ENCODE data around the gene GRM7.

Gene GRM7

DNA sequence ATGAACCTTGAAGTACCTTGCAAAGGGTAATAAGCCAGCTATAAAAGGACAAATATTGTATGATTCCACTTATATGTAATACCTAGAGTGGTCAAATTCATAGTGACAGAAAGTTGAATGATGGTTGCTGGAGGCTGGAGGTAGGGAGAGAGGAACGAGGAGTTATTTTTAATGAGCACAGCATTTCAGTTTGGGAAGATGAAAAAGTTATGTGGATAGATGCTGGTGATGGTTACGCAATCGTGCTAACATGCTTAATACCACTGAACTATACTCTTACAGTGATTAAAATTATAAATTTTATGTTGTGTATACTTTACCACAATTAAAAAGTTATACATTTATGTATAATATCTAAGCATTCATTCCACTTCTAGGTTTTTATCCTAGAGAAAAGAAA, 168.6 kb downstream of the GRM7 start:
- no peak for DNase-seq (ENCODE audit: low spot score)
- in situ Hi-C loops (cut with MboI; ENCODE audit: low pct_unique_long_range_greater_than_20kb, low sequenced_read_pairs, unreplicated experiment) = no loop called here

DNA sequence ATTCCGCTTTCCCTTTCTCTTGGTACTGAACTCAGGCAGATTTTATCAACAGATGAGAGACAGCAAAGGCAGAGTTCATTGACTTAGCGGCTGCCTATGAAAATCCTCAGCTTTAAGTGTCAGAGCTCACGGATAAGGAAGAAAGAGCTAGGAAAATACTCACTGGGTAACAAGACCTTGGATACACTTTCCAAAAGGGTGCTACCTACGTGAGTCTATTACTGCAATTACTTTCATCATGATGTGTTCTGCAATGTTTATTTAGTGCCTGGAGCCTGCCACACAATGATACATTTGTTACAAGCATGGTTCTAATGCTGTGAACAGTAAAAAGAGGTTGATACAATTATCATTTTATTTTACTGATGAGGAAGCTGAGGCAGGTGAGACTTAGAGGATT, 177.5 kb downstream of the GRM7 start:
- DNase-seq (ENCODE audit: low spot score) = no peak
- TF ChIP-seq, protein P1, sequence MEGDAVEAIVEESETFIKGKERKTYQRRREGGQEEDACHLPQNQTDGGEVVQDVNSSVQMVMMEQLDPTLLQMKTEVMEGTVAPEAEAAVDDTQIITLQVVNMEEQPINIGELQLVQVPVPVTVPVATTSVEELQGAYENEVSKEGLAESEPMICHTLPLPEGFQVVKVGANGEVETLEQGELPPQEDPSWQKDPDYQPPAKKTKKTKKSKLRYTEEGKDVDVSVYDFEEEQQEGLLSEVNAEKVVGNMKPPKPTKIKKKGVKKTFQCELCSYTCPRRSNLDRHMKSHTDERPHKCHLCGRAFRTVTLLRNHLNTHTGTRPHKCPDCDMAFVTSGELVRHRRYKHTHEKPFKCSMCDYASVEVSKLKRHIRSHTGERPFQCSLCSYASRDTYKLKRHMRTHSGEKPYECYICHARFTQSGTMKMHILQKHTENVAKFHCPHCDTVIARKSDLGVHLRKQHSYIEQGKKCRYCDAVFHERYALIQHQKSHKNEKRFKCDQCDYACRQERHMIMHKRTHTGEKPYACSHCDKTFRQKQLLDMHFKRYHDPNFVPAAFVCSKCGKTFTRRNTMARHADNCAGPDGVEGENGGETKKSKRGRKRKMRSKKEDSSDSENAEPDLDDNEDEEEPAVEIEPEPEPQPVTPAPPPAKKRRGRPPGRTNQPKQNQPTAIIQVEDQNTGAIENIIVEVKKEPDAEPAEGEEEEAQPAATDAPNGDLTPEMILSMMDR (IDR thresholded peaks at IDR 0.05; ENCODE audit: extremely low read depth, insufficient read depth, missing control alignments) = no peak
- in situ Hi-C loops (cut with MboI; ENCODE audit: low pct_unique_long_range_greater_than_20kb, low sequenced_read_pairs, unreplicated experiment) = no loop called here

More for the DNA sequence above, 168.6 kb downstream of the GRM7 start:
- TF ChIP-seq, protein P1 (IDR thresholded peaks at IDR 0.05; ENCODE audit: extremely low read depth, insufficient read depth, missing control alignments) = no peak

DNA sequence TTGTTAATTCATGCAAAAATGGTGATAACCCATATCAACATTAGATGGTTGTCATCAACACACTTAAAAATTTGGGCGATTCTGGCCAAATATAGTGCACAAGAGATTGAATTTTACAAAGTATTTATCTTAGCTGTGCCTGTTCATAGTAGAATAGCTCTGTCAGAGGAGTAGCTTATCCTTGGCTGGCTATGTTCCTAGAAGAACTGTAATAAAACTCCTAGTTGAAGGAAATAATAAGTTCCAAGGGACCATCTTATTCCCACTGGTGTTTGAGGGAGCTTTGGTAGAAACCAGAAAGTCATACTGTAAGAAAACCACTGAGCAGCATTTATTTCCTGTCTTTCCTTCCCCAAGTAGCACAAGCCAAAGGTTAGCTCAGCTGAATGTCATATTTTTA, 201.8 kb downstream of the GRM7 start:
- in situ Hi-C loops (cut with MboI; ENCODE audit: low pct_unique_long_range_greater_than_20kb, low sequenced_read_pairs, unreplicated experiment) = no loop called here
- TF ChIP-seq, protein P1 (IDR thresholded peaks at IDR 0.05; ENCODE audit: extremely low read depth, insufficient read depth, missing control alignments) = no peak
- no peak for DNase-seq (ENCODE audit: low spot score)

DNA sequence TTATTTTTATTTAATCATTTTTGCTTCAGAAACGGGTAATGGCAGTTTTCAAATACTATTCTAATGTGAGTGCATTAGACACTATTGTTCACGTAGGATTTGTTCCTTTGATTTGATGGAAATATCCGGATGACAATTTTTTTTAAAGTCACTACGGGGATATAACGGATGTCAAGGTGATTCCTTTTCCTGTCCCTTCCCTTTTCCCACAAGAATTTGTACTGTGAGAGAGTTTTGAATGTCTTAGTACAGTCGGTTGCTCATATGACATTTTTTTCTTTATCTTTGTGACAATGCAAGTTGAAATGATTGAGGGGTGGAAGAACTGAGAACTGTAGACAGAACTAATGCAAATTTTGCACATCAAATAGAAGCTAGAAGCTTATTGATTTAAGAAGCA, 209.5 kb downstream of the GRM7 start:
- TF ChIP-seq, protein P1 (IDR thresholded peaks at IDR 0.05; ENCODE audit: extremely low read depth, insufficient read depth, missing control alignments) = no peak
- in situ Hi-C loops (cut with MboI; ENCODE audit: low pct_unique_long_range_greater_than_20kb, low sequenced_read_pairs, unreplicated experiment) = no loop called here
- no peak for DNase-seq (ENCODE audit: low spot score)

DNA sequence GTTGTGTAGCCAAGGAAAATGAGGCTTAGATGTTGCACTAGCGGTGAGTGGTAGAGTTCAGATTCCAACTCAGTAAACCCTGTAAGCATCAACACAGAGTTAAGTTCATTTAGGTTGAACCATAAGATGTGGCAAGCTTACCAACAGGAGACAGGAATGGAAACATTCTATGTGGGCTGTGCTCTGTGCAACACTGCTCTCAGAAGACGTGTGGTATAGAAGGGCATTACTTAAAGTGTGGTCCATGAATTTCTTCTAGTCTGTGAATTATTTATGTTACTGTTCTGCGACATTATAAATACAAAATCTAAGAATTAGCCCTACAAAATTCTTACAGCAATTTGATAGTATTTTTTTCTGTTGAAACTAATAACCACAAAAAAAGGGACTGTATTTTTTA, 213.3 kb downstream of the GRM7 start:
- in situ Hi-C loops (cut with MboI; ENCODE audit: low pct_unique_long_range_greater_than_20kb, low sequenced_read_pairs, unreplicated experiment) = no loop called here
- DNase-seq (ENCODE audit: low spot score) = no peak
- TF ChIP-seq, protein P1 (IDR thresholded peaks at IDR 0.05; ENCODE audit: extremely low read depth, insufficient read depth, missing control alignments) = no peak

DNA sequence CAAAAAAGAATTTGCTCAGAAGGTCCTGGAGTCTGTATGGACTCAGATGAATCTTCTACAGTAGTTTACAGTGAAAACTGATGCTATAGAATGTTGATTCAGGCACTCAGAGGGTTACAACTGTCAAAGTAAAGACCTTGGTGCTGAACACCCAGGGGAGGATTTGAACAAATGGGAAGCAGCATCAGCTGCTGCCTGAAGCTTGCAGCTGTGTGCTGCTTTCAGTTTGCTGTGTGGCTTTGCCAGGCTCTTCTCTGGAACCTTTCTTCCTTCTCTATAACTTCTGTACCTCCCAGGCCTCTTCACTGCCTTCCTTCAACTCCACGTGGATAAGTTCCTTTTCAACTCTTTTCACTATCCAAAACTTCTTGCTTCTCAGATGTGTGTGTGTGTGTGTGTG, 214.2 kb downstream of the GRM7 start:
- in situ Hi-C loops (cut with MboI; ENCODE audit: low pct_unique_long_range_greater_than_20kb, low sequenced_read_pairs, unreplicated experiment) = no loop called here
- no peak for DNase-seq (ENCODE audit: low spot score)
- TF ChIP-seq, protein P1 (IDR thresholded peaks at IDR 0.05; ENCODE audit: extremely low read depth, insufficient read depth, missing control alignments) = no peak

DNA sequence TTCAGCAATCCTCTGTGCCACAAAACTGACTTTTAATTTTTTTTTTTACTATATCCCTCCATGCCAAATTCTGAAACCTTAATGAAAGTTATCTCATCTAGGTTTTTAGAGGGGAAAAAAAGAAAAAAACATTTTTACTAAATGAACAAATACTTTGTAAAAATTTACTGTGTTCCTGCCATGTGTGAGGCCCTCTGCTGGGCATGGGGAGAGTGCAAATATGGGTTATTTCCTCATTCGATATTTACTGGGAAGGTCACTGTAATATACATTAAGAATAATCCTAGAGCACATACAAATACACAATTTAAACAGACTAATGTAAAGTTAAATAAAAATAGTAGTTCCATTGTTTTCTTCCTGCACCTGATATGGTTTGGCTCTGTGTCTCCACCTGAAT, 215.0 kb downstream of the GRM7 start:
- DNase-seq (ENCODE audit: low spot score) = no peak
- in situ Hi-C loops (cut with MboI; ENCODE audit: low pct_unique_long_range_greater_than_20kb, low sequenced_read_pairs, unreplicated experiment) = no loop called here
- TF ChIP-seq, protein P1 (IDR thresholded peaks at IDR 0.05; ENCODE audit: extremely low read depth, insufficient read depth, missing control alignments) = peak; percentile 3
